Measurements from ENCODE around the gene COQ8B.
"Not testable (repeated sequence)": the region's sequence is repeated elsewhere in the genome, so short reads cannot be mapped to it uniquely, and the experiment has no call there.

The COQ8B gene

GRCh38 chr19:40668991-40669614 is 47.6 kb downstream of the COQ8B start:
- no peak for DNase-seq (ENCODE audit: low read depth)

- no peak for DNase-seq (ENCODE audit: low read depth)
Measured at GRCh38 chr19:40667602-40668001, 49.1 kb downstream of the COQ8B start.

- no peak for DNase-seq (ENCODE audit: low read depth)
Measured at GRCh38 chr19:40666803-40667438, 49.8 kb downstream of the COQ8B start.

- no peak for DNase-seq (ENCODE audit: low read depth)
Measured at GRCh38 chr19:40663695-40664692, 52.7 kb downstream of the COQ8B start.

- DNase-seq (ENCODE audit: low read depth) = peak; percentile 77
Measured at GRCh38 chr19:40662925-40663694, 53.6 kb downstream of the COQ8B start.

GRCh38 chr19:40661616-40662015 is 55.1 kb downstream of the COQ8B start:
- no peak for DNase-seq (ENCODE audit: low read depth)

GRCh38 chr19:40659566-40659965 is 57.1 kb downstream of the COQ8B start:
- DNase-seq (ENCODE audit: low read depth) = no peak

- DNase-seq (ENCODE audit: low read depth) = no peak
Measured at GRCh38 chr19:40659116-40659515, 57.6 kb downstream of the COQ8B start.

- DNase-seq (ENCODE audit: low read depth) = no peak
Measured at GRCh38 chr19:40658031-40658430, 58.7 kb downstream of the COQ8B start.

GRCh38 chr19:40655684-40656083 is 61.0 kb downstream of the COQ8B start:
- not testable (repeated sequence) for DNase-seq (ENCODE audit: low read depth)

- DNase-seq (ENCODE audit: low read depth) = not testable (repeated sequence)
Measured at GRCh38 chr19:40652303-40652702, 64.4 kb downstream of the COQ8B start.

- DNase-seq (ENCODE audit: low read depth) = no peak
Measured at GRCh38 chr19:40650749-40651305, 65.9 kb downstream of the COQ8B start.

GRCh38 chr19:40649903-40650675 is 66.6 kb downstream of the COQ8B start:
- not testable (repeated sequence) for DNase-seq (ENCODE audit: low read depth)

GRCh38 chr19:40646743-40647254 is 69.9 kb downstream of the COQ8B start:
- no peak for DNase-seq (ENCODE audit: low read depth)

GRCh38 chr19:40642757-40643305 is 73.9 kb downstream of the COQ8B start:
- no peak for DNase-seq (ENCODE audit: low read depth)

- DNase-seq (ENCODE audit: low read depth) = no peak
Measured at GRCh38 chr19:40642051-40642706, 74.5 kb downstream of the COQ8B start.

Data from T-helper 22 cell (primary cell).